ENCODE measurements around the gene HS6ST1. TPM values are rescaled to one million over a fixed set of nuclear protein-coding genes. Genes with fewer than 3 reads are reported as not detected.

HS6ST1 gene
- total RNA-seq, 1 donor from 2014 or later: 33.1 TPM

- no peak for DNase-seq (ENCODE audit: low spot score)
- H3K4me1 Mint-ChIP-seq (ENCODE audit: low read depth): no peaks in the 10 kb centered on the region
- no peak overlapping the region for H3K4me3 Mint-ChIP-seq (ENCODE audit: unreplicated experiment)
- H3K27me3 Mint-ChIP-seq (ENCODE audit: low read depth): no peaks in the 10 kb centered on the region
- no peak overlapping the region for H3K27ac Mint-ChIP-seq (ENCODE audit: unreplicated experiment)
- H3K9me3 Mint-ChIP-seq (ENCODE audit: low read depth): no peaks in the 10 kb centered on the region
- TF ChIP-seq CTCF (IDR thresholded peaks at IDR 0.05): no peak
- H3K36me3 Mint-ChIP-seq (ENCODE audit: low read depth): no peaks in the 10 kb centered on the region
Measured at GRCh38 chr2:128250229-128251025, 68.2 kb downstream of the HS6ST1 start.

- Mint-ChIP-seq H3K36me3 (ENCODE audit: low read depth) (no peaks in the 10 kb centered on the region), H3K4me1 (ENCODE audit: low read depth) (no peaks in the 10 kb centered on the region), H3K9me3 (ENCODE audit: low read depth) (no peaks in the 10 kb centered on the region), H3K4me3 (ENCODE audit: unreplicated experiment) (no peak overlapping the region), H3K27ac (ENCODE audit: unreplicated experiment) (no peak overlapping the region), H3K27me3 (ENCODE audit: low read depth) (no peaks in the 10 kb centered on the region)
- no peak for TF ChIP-seq CTCF (IDR thresholded peaks at IDR 0.05)
- no peak for DNase-seq (ENCODE audit: low spot score)
Measured at GRCh38 chr2:128249555-128249954, 69.1 kb downstream of the HS6ST1 start.

GRCh38 chr2:128245813-128246212 lies 72.9 kb downstream of the HS6ST1 start:
- no peak for DNase-seq (ENCODE audit: low spot score)
- Mint-ChIP-seq H3K4me1 (ENCODE audit: low read depth) (no peaks in the 10 kb centered on the region), H3K27ac (ENCODE audit: unreplicated experiment) (no peak overlapping the region), H3K9me3 (ENCODE audit: low read depth) (no peaks in the 10 kb centered on the region), H3K4me3 (ENCODE audit: unreplicated experiment) (no peak overlapping the region), H3K27me3 (ENCODE audit: low read depth) (no peaks in the 10 kb centered on the region), H3K36me3 (ENCODE audit: low read depth) (no peaks in the 10 kb centered on the region)
- no peak for TF ChIP-seq CTCF (IDR thresholded peaks at IDR 0.05)

- DNase-seq (ENCODE audit: low spot score): no peak
- no peaks in the 10 kb centered on the region for H3K27me3 Mint-ChIP-seq (ENCODE audit: low read depth)
- no peak for TF ChIP-seq CTCF (IDR thresholded peaks at IDR 0.05)
- no peaks in the 10 kb centered on the region for H3K36me3 Mint-ChIP-seq (ENCODE audit: low read depth)
- H3K4me3 Mint-ChIP-seq (ENCODE audit: unreplicated experiment): no peak overlapping the region
- H3K27ac Mint-ChIP-seq (ENCODE audit: unreplicated experiment): no peak overlapping the region
- H3K4me1 Mint-ChIP-seq (ENCODE audit: low read depth): peaks cover 13% of the 10 kb centered on the region
- no peaks in the 10 kb centered on the region for H3K9me3 Mint-ChIP-seq (ENCODE audit: low read depth)
Measured at GRCh38 chr2:128241896-128242295, 76.8 kb downstream of the HS6ST1 start.

GRCh38 chr2:128237911-128238697 lies 80.6 kb downstream of the HS6ST1 start:
- no peak for TF ChIP-seq CTCF (IDR thresholded peaks at IDR 0.05)
- no peaks in the 10 kb centered on the region for H3K9me3 Mint-ChIP-seq (ENCODE audit: low read depth)
- no peak for DNase-seq (ENCODE audit: low spot score)
- H3K36me3 Mint-ChIP-seq (ENCODE audit: low read depth): no peaks in the 10 kb centered on the region
- no peak overlapping the region for H3K4me3 Mint-ChIP-seq (ENCODE audit: unreplicated experiment)
- no peaks in the 10 kb centered on the region for H3K27me3 Mint-ChIP-seq (ENCODE audit: low read depth)
- peaks cover 25% of the 10 kb centered on the region for H3K4me1 Mint-ChIP-seq (ENCODE audit: low read depth)
- no peak overlapping the region for H3K27ac Mint-ChIP-seq (ENCODE audit: unreplicated experiment)
